ENCODE measurements around the gene DTYMK. TPM values are rescaled to one million over a fixed set of nuclear protein-coding genes. Genes with fewer than 3 reads are reported as not detected.

Gene DTYMK
- total RNA-seq, 1 donor = 10.0 TPM

DNA sequence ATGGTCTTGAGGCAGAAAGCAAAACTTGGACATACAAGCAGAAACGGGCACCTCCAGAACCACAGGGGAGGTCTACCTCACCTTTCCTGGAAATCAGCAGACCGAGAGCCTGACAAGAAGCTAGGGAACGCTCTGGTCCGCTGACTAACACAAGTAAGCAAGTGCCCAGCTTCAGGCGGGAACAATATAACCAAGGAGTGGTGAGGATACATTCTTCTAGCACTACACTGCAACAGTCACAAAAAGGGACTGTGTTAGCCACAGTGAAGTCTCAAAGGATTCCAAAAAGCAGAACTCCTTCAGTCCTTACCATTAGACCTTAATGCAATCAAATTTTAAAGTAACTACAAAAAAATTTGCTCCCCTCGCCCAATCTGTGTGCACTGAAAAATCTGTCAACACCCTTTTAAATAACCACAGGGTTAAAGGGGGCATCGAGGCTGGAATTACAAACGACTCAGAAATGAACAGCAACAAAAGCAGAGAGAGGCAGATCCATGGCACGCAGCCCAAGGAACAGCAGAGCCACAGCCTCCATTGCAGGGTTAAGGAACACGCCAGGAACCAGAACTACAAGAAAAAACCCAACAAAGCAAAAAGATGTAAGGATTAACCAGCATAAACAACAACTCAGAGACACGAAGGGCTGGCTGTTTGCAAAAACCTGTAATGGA is 56.7 kb downstream of the DTYMK start:
- no peak for DNase-seq (ENCODE audit: low read depth in 2 of 3, low spot score in 2 of 3)

GRCh38 chr2:241627675-241628074 is 58.9 kb downstream of the DTYMK start:
- no peak for DNase-seq (ENCODE audit: low read depth in 2 of 3, low spot score in 2 of 3)

Other genes with a start within 250 kb of the DTYMK start
- 171 TPM for gene STK25, start 178.2 kb downstream of the DTYMK start, total RNA-seq
- gene BOK, start 128.1 kb downstream of the DTYMK start, total RNA-seq = under 0.01 TPM
- 49.8 TPM for gene THAP4, start 49.7 kb downstream of the DTYMK start, total RNA-seq
- 93.2 TPM for gene ATG4B, start 49.1 kb downstream of the DTYMK start, total RNA-seq
- gene ING5, start 15.2 kb upstream of the DTYMK start, total RNA-seq = 43.9 TPM
- 29.1 TPM for gene D2HGDH, start 47.8 kb upstream of the DTYMK start, total RNA-seq
- 3.8 TPM for gene GAL3ST2, start 90.0 kb upstream of the DTYMK start, total RNA-seq
- gene NEU4, start 122.4 kb upstream of the DTYMK start, total RNA-seq = 9.2 TPM
- 0.27 TPM for gene PDCD1, start 172.1 kb upstream of the DTYMK start, total RNA-seq
- 1.1 TPM for gene RTP5, start 182.9 kb upstream of the DTYMK start, total RNA-seq